GM19397 (cell line): ENCODE measurements around the gene USP36.
A peak's percentile ranks its signal among the peaks of the same experiment; 100 is the strongest.
"Not testable (repeated sequence)": the region's sequence is repeated elsewhere in the genome, so short reads cannot be mapped to it uniquely, and the experiment has no call there.

Source experiments
- ATAC-seq: cut with Tn5 transposase; IDR thresholded peaks from one replicate; pipeline ENCODE4 v1.9.1; 2021; ENCODE audit warnings: mild to moderate bottlenecking, moderate library complexity; ENCODE audit not compliant: unreplicated experiment

USP36 gene

DNA sequence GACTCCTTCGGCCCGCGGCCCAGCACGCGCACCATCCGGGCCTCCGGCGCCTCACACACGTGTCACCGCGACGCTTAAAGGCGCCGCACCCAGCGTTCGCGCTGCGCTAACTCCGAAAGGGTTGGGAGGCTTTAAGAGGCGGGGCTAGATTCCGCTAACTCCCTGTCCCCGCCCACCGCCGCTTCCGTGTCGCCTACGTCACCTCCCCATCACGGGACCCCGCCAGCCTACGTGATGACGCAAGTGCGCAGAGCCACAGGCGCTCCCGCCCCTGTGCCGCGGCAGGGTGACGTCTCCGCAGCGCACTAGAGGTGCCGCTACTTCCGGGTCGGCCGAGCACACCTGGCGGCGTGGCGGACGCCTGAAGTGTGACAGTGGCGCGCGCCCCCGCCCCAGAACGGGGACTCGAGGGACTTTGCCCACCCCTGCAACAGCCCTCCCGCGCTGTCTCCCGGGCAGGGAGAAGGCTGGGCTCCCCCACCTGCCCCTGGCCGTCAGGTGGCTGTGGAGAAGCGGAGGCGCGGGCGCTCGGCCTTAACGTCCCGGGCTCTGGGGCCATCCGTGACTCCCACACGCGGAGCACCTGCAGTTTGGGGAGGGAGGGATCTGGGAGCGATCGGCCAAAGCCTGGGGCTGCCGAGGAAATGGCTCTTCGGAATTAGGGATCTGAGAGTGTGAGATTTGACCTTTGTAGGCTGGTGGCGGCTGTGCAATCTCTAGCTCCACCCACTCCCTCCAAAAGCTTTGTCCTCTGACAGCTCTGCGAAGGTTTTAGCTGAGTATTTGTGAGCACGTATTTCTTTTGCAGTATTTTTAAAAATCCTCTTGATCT is at the start of gene USP36:
TSS of gene USP36 (minus strand) at position 35 of the 832 bp plus-strand sequence. CDS start 4,451 bp downstream, outside the sequence.
- ATAC-seq: peak; percentile 89

DNA sequence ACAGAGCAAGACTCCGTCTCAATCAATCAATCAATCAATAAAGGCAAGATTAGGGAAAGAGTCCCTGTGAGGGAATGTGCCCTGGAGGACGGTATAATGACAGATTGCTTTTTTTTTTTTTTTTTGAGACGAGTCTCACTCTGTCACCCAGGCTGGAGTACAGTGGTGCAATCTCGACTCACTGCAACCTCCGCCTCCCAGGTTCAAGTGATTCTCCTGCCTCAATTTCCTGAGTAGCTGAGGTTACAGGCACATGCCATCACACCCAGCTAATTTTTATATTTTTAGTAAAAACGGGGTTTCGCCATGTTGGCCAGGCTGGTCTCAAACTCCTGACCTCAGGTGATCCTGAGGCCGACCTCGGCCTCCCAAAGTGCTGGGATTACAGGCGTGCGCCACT is 49.5 kb upstream of the USP36 start:
- not testable (repeated sequence) for ATAC-seq

DNA sequence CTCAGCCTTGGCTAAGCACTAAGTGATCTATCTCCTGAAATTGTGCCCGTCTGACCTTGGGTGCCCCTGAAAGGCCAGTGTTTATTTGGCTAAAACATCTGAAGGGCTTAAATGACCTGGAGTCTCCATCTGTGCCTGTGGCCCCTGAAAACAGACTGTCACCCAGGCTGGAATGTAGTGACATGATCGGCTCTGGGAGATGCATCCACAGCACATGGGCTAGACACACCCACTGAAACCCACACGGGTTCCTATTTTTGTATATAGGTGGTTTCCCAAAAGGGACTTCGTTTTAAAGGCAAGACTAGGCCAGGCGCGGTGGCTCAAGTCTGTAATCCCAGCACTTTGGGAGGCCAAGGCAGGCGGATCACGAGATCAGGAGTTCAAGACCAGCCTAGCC is 48.9 kb upstream of the USP36 start:
- ATAC-seq: no peak

DNA sequence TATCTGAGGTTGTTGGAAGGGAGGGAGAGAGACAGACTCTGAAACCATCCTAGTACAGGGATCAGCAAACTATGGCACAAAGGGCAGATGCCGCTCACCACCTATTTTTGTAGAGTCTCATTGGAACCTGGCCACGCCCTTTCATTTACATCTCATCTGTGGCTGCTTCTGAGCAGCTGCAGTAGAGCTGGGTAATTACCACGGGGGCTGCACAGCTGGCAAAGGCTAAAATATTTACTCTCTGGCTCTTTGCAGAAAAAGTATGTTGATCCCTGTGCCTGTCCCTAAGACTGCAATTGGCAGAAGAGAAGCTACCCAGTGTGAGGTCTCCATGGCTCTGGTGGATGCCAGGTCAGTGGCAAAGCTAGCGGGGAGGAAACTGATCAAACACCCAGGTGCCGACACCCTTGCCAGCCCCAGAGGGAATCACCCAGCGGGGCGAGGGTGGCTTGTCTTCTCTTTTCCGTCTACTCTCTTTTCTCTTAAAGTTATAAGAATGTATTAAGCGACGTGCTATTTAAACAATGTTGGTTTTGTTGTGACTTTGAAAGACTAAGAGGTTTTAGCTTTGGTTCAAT is 48.4 kb upstream of the USP36 start:
- no peak for ATAC-seq

DNA sequence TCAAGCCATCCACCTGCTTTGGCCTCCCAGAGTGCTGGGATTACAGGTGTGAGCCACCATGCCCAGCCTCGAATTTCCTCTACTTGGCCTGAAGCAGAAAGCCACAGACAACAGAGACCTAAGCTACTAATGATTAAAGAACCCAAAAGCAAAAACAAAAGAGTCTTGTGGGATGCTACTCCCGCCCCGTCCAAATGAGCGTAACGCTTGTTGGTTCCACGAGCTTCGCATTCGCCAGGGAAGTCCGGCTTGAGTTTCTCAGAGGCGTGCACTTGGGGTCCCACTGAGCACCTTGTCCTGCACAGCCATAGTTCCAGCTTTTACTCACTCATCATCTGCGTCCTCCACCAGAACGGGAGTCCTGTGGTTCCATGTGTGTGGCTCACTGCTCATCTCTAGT is 46.3 kb upstream of the USP36 start:
- ATAC-seq: no peak

DNA sequence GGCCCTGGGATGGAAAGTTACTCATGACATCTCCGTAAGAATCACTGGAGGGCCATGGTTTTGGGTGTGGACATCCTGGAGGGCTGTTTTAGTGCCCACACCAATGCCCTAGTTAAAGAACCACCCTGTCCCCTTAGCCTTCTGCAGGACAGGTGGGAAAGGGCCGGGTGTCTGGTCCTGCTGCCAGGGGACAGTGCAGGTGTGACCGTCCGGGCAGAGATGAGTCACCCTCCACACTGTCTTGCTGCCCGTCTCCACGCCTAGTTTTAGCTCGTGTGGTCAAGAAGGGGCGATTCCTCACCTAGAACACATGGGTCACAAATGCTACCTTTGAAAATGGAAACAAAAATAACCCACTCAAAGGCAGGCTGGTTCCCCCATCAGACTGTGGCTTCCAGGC is 45.3 kb upstream of the USP36 start:
- ATAC-seq: no peak

DNA sequence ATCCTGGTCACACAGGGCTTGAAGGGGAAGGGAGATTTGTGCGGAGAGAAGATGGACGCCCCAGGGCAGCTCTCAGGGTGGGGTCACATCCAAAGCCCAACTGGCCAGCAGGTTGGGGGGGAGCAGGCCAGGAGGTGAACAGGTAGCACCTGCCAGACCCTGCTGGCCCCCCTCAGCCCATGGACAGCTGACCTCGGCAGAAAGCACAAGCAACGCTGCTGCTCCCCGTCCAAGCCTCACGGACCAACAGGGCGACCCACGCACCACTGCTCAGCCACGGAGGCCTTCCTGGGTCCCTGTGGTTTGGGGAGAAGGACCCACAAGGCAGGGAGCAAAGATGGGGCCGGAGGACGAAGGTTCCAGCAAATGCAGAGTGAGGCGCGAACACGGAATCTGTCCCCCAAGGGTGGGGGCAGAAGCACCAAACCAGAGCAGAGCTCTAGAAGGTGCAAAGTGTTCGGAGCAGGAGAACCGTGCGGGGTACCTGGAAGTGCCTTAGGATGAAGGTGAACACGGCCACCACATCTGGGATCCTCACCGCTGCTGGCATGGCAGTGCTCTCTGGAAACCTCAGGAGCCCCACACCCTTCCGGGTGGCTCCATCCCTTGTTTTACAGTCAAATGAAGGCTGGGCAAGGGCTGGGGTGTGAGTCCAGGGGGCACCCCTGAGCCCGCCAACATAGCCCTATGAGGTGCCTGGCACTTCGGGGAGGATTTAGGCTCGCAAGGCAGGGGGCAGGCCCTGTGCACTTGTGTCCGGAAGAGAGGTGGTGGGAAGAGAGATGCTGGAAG is 44.5 kb upstream of the USP36 start:
- ATAC-seq: no peak

DNA sequence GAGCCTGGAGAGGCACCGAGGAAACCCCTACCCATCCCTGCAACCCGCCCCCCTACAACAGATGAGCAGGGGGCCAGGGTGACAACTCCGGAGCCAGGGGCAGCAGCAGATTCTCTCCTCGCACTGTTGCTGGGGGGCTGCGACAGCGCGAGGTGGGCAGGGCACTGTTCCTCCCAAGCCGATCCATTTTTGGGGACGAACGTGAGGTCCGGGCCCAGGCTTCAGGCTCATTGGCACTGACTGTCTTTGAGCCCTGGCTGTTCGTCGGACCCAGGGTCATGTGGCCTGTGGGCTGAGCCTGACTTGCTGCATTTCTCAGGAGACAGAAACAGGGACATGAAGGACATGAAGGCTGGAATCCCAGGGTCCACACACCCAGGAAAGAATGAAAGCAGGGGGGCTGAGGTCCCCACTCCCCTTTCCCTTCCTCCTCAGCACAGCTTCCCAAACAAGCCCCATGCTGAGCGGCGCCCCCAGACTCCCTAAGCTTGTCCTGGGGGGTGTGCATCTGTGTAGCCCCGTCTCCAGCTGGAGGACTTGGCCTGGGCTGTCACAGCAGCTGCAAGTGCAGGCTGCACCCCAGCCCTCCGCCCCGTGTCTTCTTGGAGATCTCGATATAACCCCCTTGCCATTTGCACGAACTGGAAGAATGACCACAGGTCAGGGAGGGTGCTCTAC is 43.7 kb upstream of the USP36 start:
- no peak for ATAC-seq

DNA sequence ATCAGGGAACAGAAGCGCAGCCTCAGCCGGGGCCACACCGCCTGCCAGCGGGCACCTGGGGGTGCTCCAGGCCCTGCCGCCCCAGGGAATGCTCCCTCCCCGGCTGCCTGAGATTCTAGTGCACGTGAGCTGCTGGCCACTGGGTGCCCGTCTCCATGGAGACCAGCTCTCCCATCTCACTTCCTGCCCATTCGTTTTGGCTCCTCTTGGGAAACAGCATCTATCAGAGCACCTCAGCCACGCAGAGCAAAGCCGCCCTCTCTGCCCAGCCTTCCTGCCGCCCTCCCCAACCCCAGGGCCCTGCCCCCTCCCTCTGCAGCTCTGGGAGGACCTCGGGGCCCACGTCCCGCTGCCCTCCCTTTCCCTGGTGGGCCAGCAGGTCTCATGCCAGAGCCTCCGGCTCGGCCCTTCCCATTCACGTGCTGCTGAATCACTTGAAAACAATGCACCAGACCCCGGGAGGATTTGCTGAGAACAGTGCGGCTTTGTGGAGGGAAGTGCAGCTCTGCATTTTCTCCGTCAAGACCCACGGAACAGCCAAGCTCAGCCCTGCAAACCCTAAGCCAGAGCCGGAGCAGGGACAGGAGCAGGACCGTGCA is 43.0 kb upstream of the USP36 start:
- no peak for ATAC-seq

DNA sequence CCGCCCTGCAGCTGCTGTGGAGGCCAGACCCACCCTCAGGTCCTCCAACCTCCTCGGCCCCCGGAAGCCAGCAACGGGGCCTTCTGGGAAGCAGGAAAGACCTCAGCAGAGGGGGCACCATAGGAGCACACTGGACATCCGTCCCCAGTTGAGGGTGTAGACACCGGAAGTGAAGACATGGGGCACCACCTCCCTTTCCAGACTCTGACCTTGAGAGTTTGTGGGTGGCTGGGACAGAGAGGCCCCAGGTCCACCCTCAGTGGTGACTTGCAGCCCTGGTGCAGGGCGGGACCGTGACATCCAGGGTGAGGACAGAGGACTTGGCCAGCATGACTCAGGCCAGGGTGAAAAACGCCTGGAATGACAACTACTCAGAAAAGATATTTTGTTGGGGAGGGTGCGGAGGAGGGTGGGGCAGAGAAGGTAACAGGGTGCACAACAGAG is 42.5 kb upstream of the USP36 start:
- no peak for ATAC-seq

DNA sequence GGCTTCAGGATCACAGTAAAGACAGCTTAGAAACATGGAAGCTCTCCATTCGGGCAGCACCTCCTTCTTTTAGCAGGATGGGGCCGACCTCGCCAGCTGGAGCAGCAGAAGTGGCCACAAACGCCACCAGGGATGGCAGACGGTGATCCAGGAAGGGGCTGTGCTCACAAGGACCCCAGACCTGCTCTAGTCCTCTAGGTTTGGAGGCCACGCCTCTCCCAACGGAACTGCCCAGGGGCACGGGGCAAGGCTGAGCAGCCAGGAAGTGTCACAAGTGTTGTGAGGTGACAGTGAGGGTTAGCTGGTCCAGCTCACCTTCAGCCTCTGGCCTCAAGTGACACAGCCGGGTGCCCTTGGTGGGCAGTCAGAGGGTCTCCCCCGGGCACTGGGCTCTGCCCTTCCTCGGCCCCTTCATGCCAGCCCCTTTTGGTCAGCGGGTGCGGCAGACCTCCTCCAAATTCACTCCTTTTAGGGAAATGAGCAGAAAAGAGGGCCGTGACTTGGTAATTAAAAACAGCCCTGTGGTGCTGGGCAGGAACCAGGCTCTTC is 42.0 kb upstream of the USP36 start:
- ATAC-seq: no peak

DNA sequence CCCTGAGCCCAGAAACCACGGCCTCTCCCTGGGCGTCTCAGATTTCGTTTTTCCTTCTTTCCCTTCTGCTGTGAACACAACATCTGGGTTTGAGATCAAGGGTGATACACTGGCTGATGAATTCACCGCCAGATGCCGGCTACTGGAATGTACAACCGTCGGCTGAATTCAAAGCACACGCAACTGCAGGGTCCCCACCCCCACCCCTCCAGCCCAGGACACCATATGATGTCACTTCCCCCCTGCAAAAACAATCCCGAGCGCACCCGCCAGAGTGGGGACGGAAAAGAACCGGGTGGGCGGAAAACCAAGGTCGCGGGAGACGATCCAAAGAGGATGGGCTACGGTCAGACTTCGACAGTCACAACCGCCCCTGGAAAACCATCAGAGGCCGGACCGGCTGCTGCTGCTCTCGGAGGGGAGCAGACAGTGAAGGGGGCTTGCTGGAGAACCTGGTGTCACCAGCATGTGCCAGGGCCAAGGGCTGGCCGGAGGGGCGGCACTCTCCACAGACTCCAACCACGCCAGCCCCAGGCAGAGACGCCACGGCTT is 39.1 kb upstream of the USP36 start:
- ATAC-seq: no peak

DNA sequence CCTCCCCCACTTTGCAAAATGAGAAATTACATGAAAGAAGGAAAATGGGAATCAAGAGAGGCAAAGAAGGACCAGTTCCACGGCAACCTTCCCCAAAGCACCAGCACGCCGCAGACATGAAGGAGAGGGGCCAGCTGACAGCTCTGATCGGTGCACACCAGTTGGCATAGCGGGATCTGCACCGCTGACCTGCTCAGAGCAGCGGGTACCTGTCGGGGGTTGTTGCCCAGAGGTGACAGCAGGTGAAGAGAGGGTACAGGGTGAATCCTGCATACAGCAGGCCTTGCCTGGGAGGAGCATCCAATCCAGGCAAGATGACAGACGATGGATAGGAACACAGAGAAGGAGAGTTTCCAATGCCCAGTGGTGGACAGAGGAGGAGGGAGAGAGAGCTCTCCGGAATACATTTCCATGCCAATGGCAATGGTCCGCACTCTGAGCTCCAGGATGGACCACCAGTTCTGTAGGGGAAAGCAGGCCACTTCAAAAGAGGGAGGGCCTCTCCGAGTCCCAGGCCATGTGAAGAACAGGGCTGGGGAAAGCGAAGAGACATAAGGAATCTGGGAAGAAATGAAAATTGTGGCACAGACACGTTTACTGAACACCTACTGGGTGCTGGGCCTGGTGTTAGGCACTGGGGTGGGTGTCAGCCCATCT is 38.4 kb upstream of the USP36 start:
- ATAC-seq: no peak

DNA sequence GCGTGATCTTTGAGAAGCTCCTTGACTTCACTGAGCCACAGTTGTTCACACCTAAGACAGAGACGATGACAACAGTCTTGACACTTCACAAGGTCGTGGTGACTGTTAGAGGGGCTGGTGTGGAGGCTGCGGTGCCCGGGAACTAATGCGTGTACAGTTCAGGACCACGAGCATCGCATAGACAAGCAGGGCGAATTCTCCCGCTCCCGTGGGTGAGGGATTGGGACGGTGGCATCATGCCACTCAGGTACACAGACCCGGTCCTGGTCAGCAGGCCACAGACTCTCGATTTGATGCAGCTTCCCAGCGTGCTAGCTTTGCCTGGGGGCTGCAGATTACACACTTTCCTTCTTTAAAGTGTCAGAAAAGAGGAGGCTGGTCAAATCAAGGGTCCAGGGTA is 37.6 kb upstream of the USP36 start:
- ATAC-seq: no peak

DNA sequence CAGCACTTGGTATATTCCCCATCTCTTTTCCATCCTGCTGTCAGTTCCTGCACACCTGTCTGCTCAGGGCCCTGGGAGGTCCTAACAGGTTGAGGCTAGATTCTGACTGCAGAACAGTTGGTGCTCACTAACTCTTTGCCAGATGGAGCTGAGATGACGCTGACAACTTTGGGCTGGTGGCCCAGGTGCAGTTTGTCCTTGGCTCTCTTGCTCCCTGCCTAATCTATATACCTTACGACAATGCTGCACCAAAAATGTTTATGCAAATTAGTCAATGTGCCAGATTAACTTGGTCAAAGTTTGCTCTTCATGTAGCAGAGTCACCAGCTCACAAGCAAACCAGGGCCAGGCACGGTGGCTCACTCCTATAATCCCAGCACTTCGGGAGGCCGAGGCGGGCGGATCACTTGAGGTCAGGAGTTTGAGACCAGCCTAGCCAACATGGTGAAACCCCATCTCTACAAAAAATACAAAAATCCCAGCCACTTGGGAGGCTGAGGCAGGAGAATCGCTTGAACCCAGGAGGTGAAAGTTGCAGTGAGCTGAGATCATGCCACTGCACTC is 36.4 kb upstream of the USP36 start:
- ATAC-seq: not testable (repeated sequence)

DNA sequence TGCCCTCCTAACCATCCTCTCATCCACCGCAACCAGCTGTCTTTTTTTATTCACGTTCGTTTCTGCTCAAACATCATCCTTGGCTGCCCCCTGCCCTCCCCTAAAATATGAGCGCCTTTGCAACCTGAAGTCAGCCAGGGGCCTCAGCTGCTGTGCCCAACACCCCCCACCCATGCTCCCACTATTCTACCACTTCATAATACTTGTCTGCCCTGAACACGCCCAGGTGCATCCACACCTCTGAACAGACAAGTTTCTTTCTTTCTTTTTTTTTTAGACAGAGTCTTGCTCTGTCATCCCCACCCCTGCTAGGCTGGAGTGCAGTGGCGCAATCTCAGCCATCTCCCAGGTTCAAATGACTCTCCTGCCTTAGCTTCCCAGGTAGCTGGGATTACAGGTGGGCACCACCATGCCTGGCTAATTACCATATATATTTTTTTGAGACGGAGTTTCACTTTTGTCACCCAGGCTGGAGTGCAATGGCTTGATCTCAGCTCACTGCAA is 35.5 kb upstream of the USP36 start:
- ATAC-seq: no peak

DNA sequence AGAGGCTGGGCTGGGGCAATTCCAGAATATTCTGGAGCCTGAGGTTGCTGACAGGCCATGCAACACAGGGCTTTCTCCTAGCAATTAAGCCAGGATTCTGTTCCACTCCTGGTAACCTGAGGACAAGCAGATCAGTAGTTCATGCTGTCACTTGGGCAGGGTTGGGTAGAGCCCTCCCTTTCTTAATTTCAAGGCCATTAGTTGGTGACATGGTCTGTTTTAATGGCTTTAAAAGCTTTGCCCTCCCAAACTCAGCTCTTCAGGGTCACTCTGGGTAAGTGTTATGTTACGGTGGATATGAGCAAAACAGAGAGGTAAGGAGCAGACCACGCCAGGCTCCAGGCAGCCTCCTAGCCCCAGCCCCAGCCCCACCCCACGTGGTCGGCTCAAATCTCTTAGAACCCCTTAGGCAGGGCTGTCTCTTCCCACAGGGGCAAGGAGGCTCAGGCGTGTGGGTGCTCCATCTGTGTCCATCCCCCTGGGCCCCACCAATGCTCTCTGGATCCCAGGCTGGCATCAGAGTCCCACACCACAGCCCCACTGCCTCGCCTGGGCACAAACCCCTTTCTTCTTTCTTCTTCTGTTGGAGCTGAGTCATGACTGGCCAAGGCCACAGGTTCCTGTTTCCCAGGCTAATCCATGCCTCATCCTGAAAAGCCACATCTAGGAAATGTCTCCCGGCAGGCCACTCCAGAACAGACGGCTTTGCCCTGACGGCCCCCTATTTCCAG is 34.9 kb upstream of the USP36 start:
- no peak for ATAC-seq

DNA sequence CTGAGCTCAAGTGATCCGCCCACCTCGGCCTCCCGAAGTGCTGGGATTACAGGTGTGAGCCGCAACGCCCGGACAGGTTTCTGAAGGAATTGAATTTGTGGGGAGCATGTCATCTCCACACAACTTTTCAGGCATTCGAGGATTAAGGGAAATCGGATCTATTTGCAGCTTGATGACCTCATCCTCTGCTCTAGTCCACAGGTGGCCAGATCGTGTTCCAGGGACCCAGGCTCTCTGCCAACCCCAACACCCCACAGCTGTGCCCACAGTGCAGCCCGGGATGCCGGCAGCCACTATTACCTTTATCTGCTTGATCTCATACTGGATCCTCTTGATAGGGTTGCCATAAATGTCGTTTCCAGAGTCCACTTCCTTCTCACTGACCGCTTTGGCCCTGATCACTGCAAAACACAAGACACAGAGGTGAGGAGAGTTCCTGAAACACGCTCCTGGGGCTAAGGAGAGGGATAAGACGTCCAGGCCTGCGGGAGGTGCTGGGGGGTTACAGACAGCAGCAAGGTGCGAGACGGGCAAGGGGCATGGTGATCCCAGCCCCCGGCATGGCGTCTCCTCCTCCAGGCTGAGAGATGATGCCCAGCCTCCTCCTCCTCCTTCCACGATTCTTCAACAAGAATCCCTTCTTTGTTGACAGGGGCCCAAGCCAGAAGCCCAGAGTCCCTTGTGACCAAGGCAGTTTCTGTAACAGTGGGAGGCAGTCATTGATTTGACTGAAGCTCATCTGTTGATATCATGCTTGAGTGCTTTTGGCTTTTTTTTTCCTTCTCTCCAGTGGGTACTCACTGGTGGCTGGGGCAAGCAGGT is 33.1 kb upstream of the USP36 start:
- ATAC-seq: no peak
